Measurements from ENCODE around the gene TSPAN11. TPM values are rescaled to one million over a fixed set of nuclear protein-coding genes. Genes with fewer than 3 reads are reported as not detected.

The TSPAN11 gene
- total and polyA plus RNA-seq, 2 experiments from 2014 or later: 5.2 to 9.6 TPM

DNA sequence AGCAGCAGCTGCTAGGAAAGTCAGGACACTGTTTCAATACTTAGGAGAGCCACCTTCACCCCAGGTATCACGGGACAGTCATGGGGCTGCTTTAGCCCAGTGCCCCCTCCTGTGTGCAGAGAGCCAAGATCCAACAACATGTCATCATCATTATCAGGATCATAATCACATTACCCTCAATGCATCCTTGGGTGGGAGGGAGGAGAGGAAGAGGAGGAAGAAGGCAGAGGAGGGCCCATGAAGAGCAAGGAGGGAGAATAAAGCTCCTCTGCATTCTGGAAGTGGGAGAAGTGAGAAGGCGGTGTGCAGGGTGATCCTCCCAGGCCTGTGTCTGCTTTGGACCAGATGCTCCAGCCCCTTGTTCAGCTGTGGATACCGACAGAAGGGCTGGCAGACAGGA lies 64.2 kb downstream of the TSPAN11 start:
- Histone ChIP-seq H3K4me1 (ENCODE audit: insufficient read depth) (no peaks in the 10 kb centered on the region), H3K4me3 (no peak overlapping the region), H4K20me1 (ENCODE audit: insufficient read depth, poor library complexity, severe bottlenecking) (no peaks in the 10 kb centered on the region), H3K4me2 (no peak overlapping the region), H3K9me3 (ENCODE audit: low read depth) (no peaks in the 10 kb centered on the region), H3K36me3 (replicated peaks; ENCODE audit: insufficient read depth, low read depth) (no peaks in the 10 kb centered on the region), H3K79me2 (no peaks in the 10 kb centered on the region), H3K9me2 (replicated peaks; ENCODE audit: insufficient read depth) (no peaks in the 10 kb centered on the region), H2AFZ (no peak overlapping the region), H3K27me3 (no peaks in the 10 kb centered on the region), H3K27ac (no peak overlapping the region)
- WGBS (ENCODE audit: low lambda C conversion rate, missing lambda C conversion rate): 85% methylated on average over 3 of the region's 3 CpGs
- DNase-seq (ENCODE audit: low spot score): no peak
- TF ChIP-seq EZH2phosphoT487 (IDR thresholded peaks at IDR 0.05; ENCODE audit: low read depth, severe bottlenecking, unreplicated experiment): no peak
- no peak for TF ChIP-seq EZH2 (IDR thresholded peaks at IDR 0.05; ENCODE audit: borderline replicate concordance)
- TF ChIP-seq, protein P1, sequence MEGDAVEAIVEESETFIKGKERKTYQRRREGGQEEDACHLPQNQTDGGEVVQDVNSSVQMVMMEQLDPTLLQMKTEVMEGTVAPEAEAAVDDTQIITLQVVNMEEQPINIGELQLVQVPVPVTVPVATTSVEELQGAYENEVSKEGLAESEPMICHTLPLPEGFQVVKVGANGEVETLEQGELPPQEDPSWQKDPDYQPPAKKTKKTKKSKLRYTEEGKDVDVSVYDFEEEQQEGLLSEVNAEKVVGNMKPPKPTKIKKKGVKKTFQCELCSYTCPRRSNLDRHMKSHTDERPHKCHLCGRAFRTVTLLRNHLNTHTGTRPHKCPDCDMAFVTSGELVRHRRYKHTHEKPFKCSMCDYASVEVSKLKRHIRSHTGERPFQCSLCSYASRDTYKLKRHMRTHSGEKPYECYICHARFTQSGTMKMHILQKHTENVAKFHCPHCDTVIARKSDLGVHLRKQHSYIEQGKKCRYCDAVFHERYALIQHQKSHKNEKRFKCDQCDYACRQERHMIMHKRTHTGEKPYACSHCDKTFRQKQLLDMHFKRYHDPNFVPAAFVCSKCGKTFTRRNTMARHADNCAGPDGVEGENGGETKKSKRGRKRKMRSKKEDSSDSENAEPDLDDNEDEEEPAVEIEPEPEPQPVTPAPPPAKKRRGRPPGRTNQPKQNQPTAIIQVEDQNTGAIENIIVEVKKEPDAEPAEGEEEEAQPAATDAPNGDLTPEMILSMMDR (IDR thresholded peaks at IDR 0.05; ENCODE audit: poor library complexity): no peak

GRCh38 chr12:30991466-30991865 lies 64.9 kb downstream of the TSPAN11 start:
- Histone ChIP-seq H3K4me2 (no peak overlapping the region), H3K36me3 (replicated peaks; ENCODE audit: insufficient read depth, low read depth) (no peaks in the 10 kb centered on the region), H3K4me1 (ENCODE audit: insufficient read depth) (no peaks in the 10 kb centered on the region), H3K27ac (no peak overlapping the region), H3K9me2 (replicated peaks; ENCODE audit: insufficient read depth) (no peaks in the 10 kb centered on the region), H4K20me1 (ENCODE audit: insufficient read depth, poor library complexity, severe bottlenecking) (no peaks in the 10 kb centered on the region), H3K4me3 (no peak overlapping the region), H3K27me3 (no peaks in the 10 kb centered on the region), H3K79me2 (no peaks in the 10 kb centered on the region), H3K9me3 (ENCODE audit: low read depth) (no peaks in the 10 kb centered on the region), H2AFZ (no peak overlapping the region)
- 74% methylated on average over 4 of the region's 4 CpGs for WGBS (ENCODE audit: low lambda C conversion rate, missing lambda C conversion rate)
- DNase-seq (ENCODE audit: low spot score): no peak
- TF ChIP-seq EZH2phosphoT487 (IDR thresholded peaks at IDR 0.05; ENCODE audit: low read depth, severe bottlenecking, unreplicated experiment) (no peak), EZH2 (IDR thresholded peaks at IDR 0.05; ENCODE audit: borderline replicate concordance) (no peak)
- TF ChIP-seq, protein P1 (IDR thresholded peaks at IDR 0.05; ENCODE audit: poor library complexity): no peak

DNA sequence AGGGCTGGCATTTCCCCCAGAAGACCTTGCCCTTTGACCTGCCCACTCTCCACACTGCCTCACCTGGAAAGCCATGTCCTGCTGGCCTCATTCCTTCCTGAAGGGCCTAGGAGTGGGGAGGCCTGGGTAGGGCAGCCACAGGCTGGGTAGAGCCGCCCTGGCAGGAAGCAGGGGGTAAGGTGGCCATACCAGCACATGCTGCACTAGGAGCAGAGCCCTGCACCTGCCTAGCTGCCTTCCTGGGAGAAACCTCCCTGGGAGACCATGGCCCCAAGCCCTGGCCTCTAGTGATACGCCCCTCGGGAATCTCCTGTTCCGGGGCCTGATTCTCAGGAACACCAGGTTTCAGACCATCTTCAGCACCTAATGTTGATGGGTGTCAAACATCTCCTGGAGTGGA lies 65.8 kb downstream of the TSPAN11 start:
- no peak for DNase-seq (ENCODE audit: low spot score)
- Histone ChIP-seq H3K9me2 (replicated peaks; ENCODE audit: insufficient read depth) (no peaks in the 10 kb centered on the region), H3K4me2 (no peak overlapping the region), H3K27me3 (no peaks in the 10 kb centered on the region), H3K9me3 (ENCODE audit: low read depth) (no peaks in the 10 kb centered on the region), H3K36me3 (replicated peaks; ENCODE audit: insufficient read depth, low read depth) (no peaks in the 10 kb centered on the region), H3K4me3 (no peak overlapping the region), H3K4me1 (ENCODE audit: insufficient read depth) (no peaks in the 10 kb centered on the region), H3K27ac (no peak overlapping the region), H4K20me1 (ENCODE audit: insufficient read depth, poor library complexity, severe bottlenecking) (no peaks in the 10 kb centered on the region), H3K79me2 (no peaks in the 10 kb centered on the region), H2AFZ (no peak overlapping the region)
- TF ChIP-seq EZH2 (IDR thresholded peaks at IDR 0.05; ENCODE audit: borderline replicate concordance): no peak
- TF ChIP-seq, protein P1 (IDR thresholded peaks at IDR 0.05; ENCODE audit: poor library complexity): no peak
- TF ChIP-seq EZH2phosphoT487 (IDR thresholded peaks at IDR 0.05; ENCODE audit: low read depth, severe bottlenecking, unreplicated experiment): no peak
- 99% methylated on average over 4 of the region's 4 CpGs for WGBS (ENCODE audit: low lambda C conversion rate, missing lambda C conversion rate)

GRCh38 chr12:30993766-30994165 lies 67.2 kb downstream of the TSPAN11 start:
- Histone ChIP-seq H3K4me1 (ENCODE audit: insufficient read depth) (no peaks in the 10 kb centered on the region), H3K9me2 (replicated peaks; ENCODE audit: insufficient read depth) (no peaks in the 10 kb centered on the region), H3K79me2 (no peaks in the 10 kb centered on the region), H3K4me2 (no peak overlapping the region), H3K36me3 (replicated peaks; ENCODE audit: insufficient read depth, low read depth) (no peaks in the 10 kb centered on the region), H4K20me1 (ENCODE audit: insufficient read depth, poor library complexity, severe bottlenecking) (no peaks in the 10 kb centered on the region), H3K27ac (no peak overlapping the region), H3K27me3 (no peaks in the 10 kb centered on the region), H2AFZ (no peak overlapping the region), H3K4me3 (no peak overlapping the region), H3K9me3 (ENCODE audit: low read depth) (no peaks in the 10 kb centered on the region)
- DNase-seq (ENCODE audit: low spot score): no peak
- WGBS (ENCODE audit: low lambda C conversion rate, missing lambda C conversion rate): 80% methylated on average over 4 of the region's 4 CpGs
- TF ChIP-seq, protein P1 (IDR thresholded peaks at IDR 0.05; ENCODE audit: poor library complexity): no peak
- TF ChIP-seq EZH2 (IDR thresholded peaks at IDR 0.05; ENCODE audit: borderline replicate concordance) (no peak), EZH2phosphoT487 (IDR thresholded peaks at IDR 0.05; ENCODE audit: low read depth, severe bottlenecking, unreplicated experiment) (no peak)

Data from hepatocyte (in vitro differentiated cells).